Suppressor macrophage (primary cell): ENCODE data around the gene PSG2.
"Not testable (repeated sequence)": the region's sequence is repeated elsewhere in the genome, so short reads cannot be mapped to it uniquely, and the experiment has no call there.

Experiments
- DNase-seq, 4 experiments: peaks; one replicate each; pipeline ENCODE4 v3.0.0-alpha.2; 2020 to 2022
- total RNA-seq, 17 experiments: gene quantifications; one replicate each; lab custom pipeline; 2026; ENCODE audit warnings: mixed read lengths in 6 of 17, inconsistent platforms in 3 of 17; lab: John Stamatoyannopoulos, UW

PSG2 gene
- total RNA-seq, result 0 to 0.44 (median 0) reads per million in 17 experiments

- DNase-seq, result not testable (repeated sequence)
These were observed at the start of gene PSG2 for GRCh38 chr19:43082601-43083000. TSS of gene PSG2 (minus strand) at chr19:43082701. CDS start at chr19:43082569, 132 bp downstream.

- DNase-seq, result not testable (repeated sequence)
These were observed 48.9 kb upstream of the PSG2 start for GRCh38 chr19:43131281-43131842.

GRCh38 chr19:43129197-43129596 lies 46.7 kb upstream of the PSG2 start:
- DNase-seq, result not testable (repeated sequence)

- DNase-seq, result not testable (repeated sequence)
These were observed 44.8 kb upstream of the PSG2 start for GRCh38 chr19:43127336-43127735.

GRCh38 chr19:43126720-43127119 lies 44.2 kb upstream of the PSG2 start:
- no peak for DNase-seq

GRCh38 chr19:43124360-43124759 lies 41.9 kb upstream of the PSG2 start:
- no peak for DNase-seq

GRCh38 chr19:43120433-43121026 lies 38.0 kb upstream of the PSG2 start:
- not testable (repeated sequence) for DNase-seq

- DNase-seq, result not testable (repeated sequence)
These were observed 37.0 kb upstream of the PSG2 start for GRCh38 chr19:43119526-43119925.

GRCh38 chr19:43116421-43116820 lies 33.9 kb upstream of the PSG2 start:
- not testable (repeated sequence) for DNase-seq

GRCh38 chr19:43115548-43115947 lies 33.0 kb upstream of the PSG2 start:
- not testable (repeated sequence) for DNase-seq

- not testable (repeated sequence) for DNase-seq
These were observed 32.6 kb upstream of the PSG2 start for GRCh38 chr19:43115064-43115463.

- DNase-seq, result not testable (repeated sequence)
These were observed 32.1 kb upstream of the PSG2 start for GRCh38 chr19:43114626-43115025.

GRCh38 chr19:43107401-43107800 lies 24.9 kb upstream of the PSG2 start:
- not testable (repeated sequence) for DNase-seq

- no peak for DNase-seq
These were observed 23.0 kb upstream of the PSG2 start for GRCh38 chr19:43105496-43105895.

- DNase-seq, result peak in 3 of 4 experiments; percentile 1 to 6 (median 6)
These were observed 21.8 kb upstream of the PSG2 start for GRCh38 chr19:43104215-43104850.

GRCh38 chr19:43101950-43102349 lies 19.4 kb upstream of the PSG2 start:
- no peak for DNase-seq

GRCh38 chr19:43098416-43098815 lies 15.9 kb upstream of the PSG2 start:
- not testable (repeated sequence) for DNase-seq

- DNase-seq, result peak; percentile 7 to 46 (median 26)
These were observed 5.3 kb upstream of the PSG2 start for GRCh38 chr19:43087702-43088340.

- not testable (repeated sequence) for DNase-seq
These were observed 3.5 kb upstream of the PSG2 start for GRCh38 chr19:43085796-43086530.

- peak; percentile 1 to 35 (median 9) for DNase-seq
These were observed 1.8 kb upstream of the PSG2 start for GRCh38 chr19:43084196-43084832.

GRCh38 chr19:43083721-43084120 lies 1.2 kb upstream of the PSG2 start:
- DNase-seq, result not testable (repeated sequence)

- DNase-seq, result no peak
These were observed 4.2 kb downstream of the PSG2 start for GRCh38 chr19:43078311-43078710.
